ENCODE data around the gene ELMO3.

DNA sequence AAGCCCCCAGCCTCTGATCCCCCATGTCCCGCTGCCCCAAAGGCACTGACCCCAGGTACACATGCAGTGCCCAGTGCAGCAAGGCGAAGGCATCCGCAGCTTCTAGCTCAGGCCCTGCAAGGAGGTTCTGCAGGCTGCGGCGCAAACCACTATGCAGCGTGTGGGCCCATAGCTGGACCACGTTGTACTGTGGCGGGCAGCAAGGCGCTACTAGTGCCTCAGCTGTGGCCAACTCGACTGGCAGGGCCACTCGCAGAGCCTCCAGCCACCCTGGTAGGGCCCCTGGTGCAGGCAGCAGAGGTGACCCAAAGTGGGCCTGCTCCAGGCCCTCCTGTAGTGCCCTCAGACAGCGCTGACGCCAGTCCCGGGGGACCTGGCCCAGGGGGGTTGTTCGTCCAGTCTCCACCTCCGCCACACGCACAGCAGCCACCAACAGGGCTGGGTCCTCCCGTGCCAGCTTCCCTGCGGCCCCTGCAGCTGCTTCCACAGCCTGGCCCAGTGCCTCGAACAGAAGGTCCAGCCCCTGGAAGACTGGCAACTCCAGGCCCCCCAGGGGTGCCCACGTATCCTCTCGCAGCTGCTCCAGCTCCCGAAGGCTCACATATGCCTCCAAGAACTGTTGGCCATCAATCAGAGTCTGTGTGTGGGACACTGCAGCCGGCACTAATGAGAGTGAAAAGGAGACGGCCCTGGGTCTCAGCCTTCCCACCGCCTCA lies 11.6 kb upstream of the ELMO3 start:
- no peak for TF ChIP-seq ETV6 (CRISPR knock-in tag; conservative IDR thresholded peaks at IDR 0.05)
- TF ChIP-seq CTCF (CRISPR knock-in tag; IDR thresholded peaks at IDR 0.05) = no peak
- no peak for TF ChIP-seq HNF4A (CRISPR knock-in tag; IDR thresholded peaks at IDR 0.05)
- TF ChIP-seq ATF7 (IDR thresholded peaks at IDR 0.05) = no peak
- no peak for TF ChIP-seq ATF7 (CRISPR knock-in tag; IDR thresholded peaks at IDR 0.05)
- no peak for TF ChIP-seq ZNF850 (CRISPR knock-in tag; conservative IDR thresholded peaks at IDR 0.05)
- TF ChIP-seq IKZF1 (IDR thresholded peaks at IDR 0.05) = no peak
- TF ChIP-seq REPIN1 (CRISPR knock-in tag; IDR thresholded peaks at IDR 0.05; ENCODE audit: borderline replicate concordance, low read depth) = no peak
- TF ChIP-seq NR2C2 (CRISPR knock-in tag; IDR thresholded peaks at IDR 0.05; ENCODE audit: borderline replicate concordance) = no peak
- TF ChIP-seq PBX3 (CRISPR knock-in tag; IDR thresholded peaks at IDR 0.05; ENCODE audit: borderline replicate concordance) = no peak
- no peak for TF ChIP-seq DPF2 (CRISPR knock-in tag; IDR thresholded peaks at IDR 0.05; ENCODE audit: borderline replicate concordance, low read depth)
- TF ChIP-seq POLR2A (IDR thresholded peaks at IDR 0.05; ENCODE audit: insufficient read depth in 1 of 2, low read depth in 2 of 2, low read length in 2 of 2) = no peak
- TF ChIP-seq EP300 (IDR thresholded peaks at IDR 0.05; ENCODE audit: low read depth in 2 of 2, low read length in 2 of 2) = no peak
- no peak for TF ChIP-seq EP300 (CRISPR knock-in tag; IDR thresholded peaks at IDR 0.05; ENCODE audit: borderline replicate concordance)
- TF ChIP-seq STAT5B (CRISPR knock-in tag; IDR thresholded peaks at IDR 0.05) = no peak
- no peak for TF ChIP-seq ZNF788 (CRISPR knock-in tag; IDR thresholded peaks at IDR 0.05; ENCODE audit: borderline replicate concordance)

Data from HepG2 (cell line).